K562 (cell line): Measurements from ENCODE around the gene AGPAT1. TPM values are rescaled to one million over a fixed set of nuclear protein-coding genes. Genes with fewer than 3 reads are reported as not detected.

Experiments
- ATAC-seq: fragments of 200-7000 bp; cut with Tn5 transposase; 3 replicates; pipeline ENCODE4 v1.9.1; 2020; ENCODE audit warnings: moderate library complexity
- BruUV-seq: library from RNA; stranded (reverse); fragments of 400-500 nt; replicated peaks from 2 replicates; lab custom pipeline; 2021; lab: Mats Ljungman, UMichigan
- CTCF ChIA-PET: fragments of 300-600 bp; formaldehyde crosslinking; extraction: SDS; loops from one replicate; lab custom pipeline; 2021; ENCODE audit warnings: low intra/inter-chr PET ratio; lab: Yijun Ruan, JAX
- POLR2A ChIA-PET: fragments of 300-600, 350-650 bp; sonication (Branson Sonifier 250); formaldehyde crosslinking; extraction: SDS; loops from one replicate; lab custom pipeline; 2021; ENCODE audit warnings: antibody characterized with exemption, inconsistent platforms; lab: Yijun Ruan, JAX
- DNase-seq, 4 experiments: peaks; one replicate each; pipeline versions ENCODE4 v3.0.0 to v3.0.0-alpha.2; 2011 to 2018; ENCODE audit warnings: low spot score in 3 of 4, mixed read lengths in 3 of 4; ENCODE audit errors: extremely low read depth in 1 of 4
- FAIRE-seq: peaks from 2 replicates; lab custom pipeline; 2011; peaks lifted over from hg19 to GRCh38; lab: Jason Lieb, UNC
- H2AFZ ChIP-seq: 2 replicates; pipeline ENCODE4 v1.6.0; 2011; ENCODE audit warnings: low read depth, low read length, control low read depth, inconsistent platforms
- H3K27ac ChIP-seq: fragments of 200-600 bp; 3 replicates; pipeline ENCODE4 v1.8.0; 2011; ENCODE audit warnings: low read depth, mild to moderate bottlenecking, control low read depth, inconsistent platforms, low read length, moderate library complexity, mixed read lengths; ENCODE audit errors: extremely low read depth
- H3K27me3 ChIP-seq, 2 experiments: fragments of 300-600 bp in 1 of 2; 2 replicates in 1 of 2; 3 replicates in 1 of 2; pipeline versions ENCODE4 v1.6.0 to v1.8.0; 2011; ENCODE audit warnings: inconsistent platforms in 2 of 2, low read length in 2 of 2, mild to moderate bottlenecking in 1 of 2, mixed read lengths in 1 of 2, moderate library complexity in 1 of 2; ENCODE audit not compliant: control insufficient read depth in 2 of 2, insufficient read depth in 2 of 2
- H3K36me3 ChIP-seq: fragments of 300-600 bp; 3 replicates; pipeline ENCODE4 v1.8.0; 2011; ENCODE audit warnings: mild to moderate bottlenecking, low read length, inconsistent platforms; ENCODE audit not compliant: control insufficient read depth, insufficient read depth
- H3K4me1 ChIP-seq, 2 experiments: fragments of 200-600 bp in 1 of 2; replicated peaks in 1 of 2; 2 replicates in 1 of 2; 3 replicates in 1 of 2; pipeline versions ENCODE4 v1.5.1 to v1.8.0; 2011; ENCODE audit warnings: inconsistent platforms in 2 of 2, low read length in 2 of 2, mild to moderate bottlenecking in 1 of 2, mixed read lengths in 1 of 2, moderate library complexity in 1 of 2; ENCODE audit not compliant: control insufficient read depth in 2 of 2, insufficient read depth in 2 of 2
- H3K4me2 ChIP-seq: 2 replicates; pipeline ENCODE4 v1.6.1; 2011; ENCODE audit warnings: low read length, control low read depth, inconsistent platforms, mixed read lengths; ENCODE audit not compliant: insufficient read depth
- H3K4me3 ChIP-seq: fragments of 200-600 bp; sonication (generic), shearing (Covaris generic); 2 replicates; pipeline ENCODE4 v1.5.1; 2016; ENCODE audit warnings: control low read depth, inconsistent platforms
- H3K79me2 ChIP-seq: fragments of 200-600 bp; 3 replicates; pipeline ENCODE4 v1.8.0; 2011; ENCODE audit warnings: low read length, inconsistent platforms; ENCODE audit not compliant: control insufficient read depth, insufficient read depth
- H3K9ac ChIP-seq, 2 experiments: 2 replicates each; pipeline versions ENCODE4 v1.6.0 to v1.6.1; 2011; ENCODE audit warnings: low read depth in 2 of 2, low read length in 2 of 2, control low read depth in 1 of 2, inconsistent platforms in 1 of 2, mild to moderate bottlenecking in 1 of 2, mixed read lengths in 1 of 2; ENCODE audit not compliant: insufficient read depth in 1 of 2
- H3K9me1 ChIP-seq: one replicate; pipeline ENCODE4 v1.6.0; 2011; ENCODE audit warnings: inconsistent platforms, mild to moderate bottlenecking, low read length, moderate library complexity; ENCODE audit not compliant: control insufficient read depth, insufficient read depth
- H3K9me3 ChIP-seq: replicated peaks from 2 replicates; pipeline ENCODE4 v1.5.1; 2011; ENCODE audit warnings: low read depth, low read length, inconsistent platforms; ENCODE audit not compliant: control insufficient read depth, insufficient read depth
- H4K20me1 ChIP-seq: replicated peaks from 2 replicates; pipeline ENCODE4 v1.6.1; 2011; ENCODE audit warnings: low read length, inconsistent platforms, mixed read lengths; ENCODE audit not compliant: control insufficient read depth, insufficient read depth
- ETS2 ChIP-seq: IDR thresholded peaks from 2 replicates; pipeline ENCODE4 v1.6.1; 2016; ENCODE audit warnings: borderline replicate concordance, missing genetic modification characterization, mild to moderate bottlenecking, moderate library complexity, missing compliant biosample characterization; ENCODE audit not compliant: poor library complexity, severe bottlenecking
- FOXM1 ChIP-seq, 2 experiments: fragments of 450-650 bp in 1 of 2; sonication (generic) in 1 of 2; formaldehyde crosslinking in 1 of 2; IDR thresholded peaks; 2 replicates each; pipeline versions ENCODE4 v1.6.1 to v1.9.0; 2017 to 2022; ENCODE audit warnings: low read depth in 2 of 2, mild to moderate bottlenecking in 2 of 2, missing genetic modification reagents in 1 of 2, moderate library complexity in 1 of 2
- L3MBTL2 ChIP-seq: fragments of 450-650 bp; IDR thresholded peaks from 2 replicates; pipeline ENCODE4 v1.6.1; 2016; ENCODE audit warnings: mild to moderate bottlenecking, moderate library complexity
- MED1 ChIP-seq: sonication (generic); formaldehyde crosslinking; IDR thresholded peaks from 2 replicates; pipeline ENCODE4 v1.8.1; 2023; ENCODE audit warnings: missing genetic modification reagents, borderline replicate concordance
- ZBTB9 ChIP-seq: fragments of 450-650 bp; formaldehyde crosslinking; IDR thresholded peaks from 2 replicates; pipeline ENCODE4 v1.4.0; 2020; ENCODE audit warnings: mild to moderate bottlenecking, moderate library complexity
- ZKSCAN1 ChIP-seq: fragments of 150-350 bp; IDR thresholded peaks from 2 replicates; pipeline ENCODE4 v1.6.1; 2016; ENCODE audit warnings: low read depth, low read length
- ZNF133 ChIP-seq: fragments of 250-450 bp; sonication (Bioruptor Pico); IDR thresholded peaks from 2 replicates; pipeline ENCODE4 v1.4.0; 2020; ENCODE audit warnings: mild to moderate bottlenecking
- ZNF445 ChIP-seq: fragments of 250-450 bp; sonication (Bioruptor Pico); IDR thresholded peaks from 2 replicates; pipeline ENCODE4 v1.4.0; 2020; ENCODE audit warnings: low read depth, mild to moderate bottlenecking, moderate library complexity
- ZNF668 ChIP-seq: fragments of 250-450 bp; sonication (Bioruptor Pico); IDR thresholded peaks from 2 replicates; pipeline ENCODE4 v1.8.0; 2022; ENCODE audit warnings: mild to moderate bottlenecking, inconsistent platforms
- WGBS: fragments of 100-300 bp; shearing (Covaris generic); methylation state at CpG from one replicate; pipeline ENCODE4 v1.1.6; 2016; ENCODE audit warnings: low coverage, mixed read lengths; ENCODE audit not compliant: insufficient coverage; ENCODE audit errors: missing lambda C conversion rate; 5-methylcytosine and 5-hydroxymethylcytosine counted together
- in situ Hi-C: fragments of 300-500 bp; cut with MboI; formaldehyde crosslinking; loops from 4 replicates; pipeline ENCODE4 v1.15.0; 2018; ENCODE audit warnings: inconsistent platforms, mixed read lengths
- intact Hi-C: fragments of 100-400 bp; cut with micrococcal nuclease; formaldehyde crosslinking; loops from 2 replicates; pipeline ENCODE4 v1.14.2; 2022
- polyA plus RNA-seq, 8 experiments: library from polyadenylated mRNA; depleted of rRNA in 4 of 8; stranded (reverse) in 5 of 8; unstranded in 3 of 8; fragments of >200 nt; fragmentation: Nextera tagmentation in 2 of 8; fragmentation: Illumina TruSeq in 1 of 8; extraction: Ambion mirVana in 2 of 8; extraction: Trizol in 1 of 8; gene quantifications; 2 replicates each; pipeline versions ENCODE4 v1.2.1 to v1.2.3, GENCODE V29; 2011 to 2014; ENCODE audit warnings: inconsistent platforms in 1 of 8, missing spikeins in 1 of 8
- total RNA-seq, 7 experiments: library from RNA; depleted of rRNA in 6 of 7; stranded (reverse); fragments of >200 nt in 6 of 7; fragmentation: Illumina TruSeq in 2 of 7; extraction: Trizol in 2 of 7; gene quantifications; 2 replicates each; pipeline versions ENCODE4 v1.2.1 to v1.2.3, GENCODE V29; 2011 to 2021; ENCODE audit warnings: low replicate concordance in 1 of 7
- TF ChIP-seq, protein P1 (sequence below): fragments of 250-450 bp; sonication (Bioruptor Pico); IDR thresholded peaks from 2 replicates; pipeline ENCODE4 v1.5.0; 2021

Gene AGPAT1
- total and polyA plus RNA-seq, 9 of the 15 experiments (the other 6 are each of a cell fraction or from before 2014, with no cell fraction given), result 37.9 to 176 (median 69.4) TPM

- TF ChIP-seq ZBTB9 (CRISPR knock-in tag) (no peak), FOXM1 (IDR thresholded peaks at IDR 0.05; ENCODE audit: low read depth) (no peak), FOXM1 (CRISPR knock-in tag; IDR thresholded peaks at IDR 0.05; ENCODE audit: low read depth) (no peak), ZNF668 (no peak), ZNF445 (no peak)
- TF ChIP-seq, protein P1, sequence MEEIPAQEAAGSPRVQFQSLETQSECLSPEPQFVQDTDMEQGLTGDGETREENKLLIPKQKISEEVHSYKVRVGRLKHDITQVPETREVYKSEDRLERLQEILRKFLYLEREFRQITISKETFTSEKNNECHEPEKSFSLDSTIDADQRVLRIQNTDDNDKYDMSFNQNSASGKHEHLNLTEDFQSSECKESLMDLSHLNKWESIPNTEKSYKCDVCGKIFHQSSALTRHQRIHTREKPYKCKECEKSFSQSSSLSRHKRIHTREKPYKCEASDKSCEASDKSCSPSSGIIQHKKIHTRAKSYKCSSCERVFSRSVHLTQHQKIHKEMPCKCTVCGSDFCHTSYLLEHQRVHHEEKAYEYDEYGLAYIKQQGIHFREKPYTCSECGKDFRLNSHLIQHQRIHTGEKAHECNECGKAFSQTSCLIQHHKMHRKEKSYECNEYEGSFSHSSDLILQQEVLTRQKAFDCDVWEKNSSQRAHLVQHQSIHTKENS (CRISPR knock-in tag), result no peak
Observed at GRCh38 chr6:32220021-32220420, 44.1 kb upstream of the AGPAT1 start (continued).

- H3K4me3 ChIP-seq, result no peak overlapping the region
- no peak overlapping the region for H3K4me2 ChIP-seq
- ATAC-seq, result peak; percentile 56
- TF ChIP-seq ZNF133 (CRISPR knock-in tag) (no peak), ZKSCAN1 (no peak), L3MBTL2 (0 out of 2 replicates have a peak, but pooled peaks have one; percentile 33), ETS2 (no peak), MED1 (CRISPR knock-in tag) (no peak)
- DNase-seq, result no peak
- no peaks in the 10 kb centered on the region for H3K9me3 ChIP-seq
- ChIA-PET CTCF (no interaction called here), POLR2A (interaction anchor here (0.8 kb wide), 1 partner anchor 32 kb away, joined by 3 read pairs; no protein-coding TSS in a partner anchor)
- WGBS, result 20% methylated on average over 7 of the region's 7 CpGs
- H3K27me3 ChIP-seq, result peaks cover 21 to 50% of the 10 kb centered on the region in 2 experiments; a peak in 4 of 5 replicates
- no peak for FAIRE-seq
- H2AFZ ChIP-seq, result peak overlapping the region; percentile 66
- no peaks in the 10 kb centered on the region; the same call in none of the 2 replicates for H4K20me1 ChIP-seq
- in situ Hi-C loops, result no loop called here
- no peaks in the 10 kb centered on the region for H3K79me2 ChIP-seq
- peak overlapping the region in 1 of 2 experiments; percentile 63; a peak in 2 of 4 replicates for H3K9ac ChIP-seq
- H3K9me1 ChIP-seq, result no peaks in the 10 kb centered on the region
- H3K27ac ChIP-seq, result no peak overlapping the region
- intact Hi-C loops, result no loop called here
- no peaks in the 10 kb centered on the region for H3K36me3 ChIP-seq
- BruUV-seq, result no TSS peak
- peaks cover 8 to 16% of the 10 kb centered on the region in 2 experiments; a peak in 4 of 5 replicates for H3K4me1 ChIP-seq
Observed at GRCh38 chr6:32218167-32218566, 42.3 kb upstream of the AGPAT1 start.
